NCI-H774 (cell line): Measurements from ENCODE around the gene PAPPA2.

Experiments
- DNase-seq: peaks from one replicate; lab custom pipeline; 2025; lab: John Stamatoyannopoulos, UW

PAPPA2 gene

DNA sequence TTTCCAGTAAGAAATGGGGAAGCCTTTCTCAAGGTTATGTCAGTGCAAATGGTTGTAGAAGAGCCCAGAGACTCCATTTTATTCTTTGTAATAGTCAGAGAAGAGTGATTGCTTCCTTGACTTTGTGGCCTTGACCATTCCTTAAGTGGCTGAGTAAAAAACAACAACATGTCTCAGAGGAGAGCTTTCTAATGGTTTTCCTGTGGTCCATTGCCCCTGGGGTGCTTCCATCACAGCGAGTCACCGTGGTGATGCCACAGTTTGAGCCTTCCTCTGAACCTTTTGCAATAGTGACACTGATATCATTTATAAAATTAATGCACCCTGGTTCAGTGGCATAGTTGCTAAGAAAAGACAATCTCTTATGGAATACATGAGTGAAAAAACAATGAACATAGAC is 38.6 kb downstream of the PAPPA2 start:
- DNase-seq, result no peak

DNA sequence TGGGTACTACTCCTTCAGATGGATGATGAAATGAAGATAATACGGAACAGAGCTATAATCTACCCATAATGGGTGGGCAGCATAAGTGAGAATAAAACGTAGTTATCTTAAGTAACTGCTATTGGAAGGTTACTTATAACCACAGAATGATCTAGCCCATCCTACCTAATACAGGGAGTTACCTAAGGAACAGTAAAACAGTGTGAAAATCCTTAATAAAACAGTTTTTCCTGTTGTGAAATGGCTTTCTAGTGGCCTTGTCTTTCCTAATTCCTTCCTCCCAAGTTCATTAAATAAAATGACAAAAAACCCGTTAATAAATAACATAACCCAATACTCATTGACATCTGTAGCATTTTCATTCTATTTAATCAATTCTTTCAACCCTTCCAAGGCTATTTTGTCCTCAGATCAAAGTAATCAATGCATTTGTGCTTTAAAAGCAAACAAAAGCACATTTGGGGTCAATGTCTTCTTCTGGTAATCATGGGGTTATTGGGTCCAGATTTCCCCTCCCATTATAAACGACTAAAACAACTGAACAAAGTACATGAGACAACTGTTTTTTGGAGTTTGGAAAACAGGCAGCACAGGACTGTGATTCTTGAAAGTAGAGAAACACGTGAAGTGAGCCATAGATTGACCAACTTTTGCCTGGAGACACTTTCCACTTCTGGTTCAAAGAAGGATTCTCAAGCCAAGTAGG is 42.0 kb downstream of the PAPPA2 start:
- no peak for DNase-seq

DNA sequence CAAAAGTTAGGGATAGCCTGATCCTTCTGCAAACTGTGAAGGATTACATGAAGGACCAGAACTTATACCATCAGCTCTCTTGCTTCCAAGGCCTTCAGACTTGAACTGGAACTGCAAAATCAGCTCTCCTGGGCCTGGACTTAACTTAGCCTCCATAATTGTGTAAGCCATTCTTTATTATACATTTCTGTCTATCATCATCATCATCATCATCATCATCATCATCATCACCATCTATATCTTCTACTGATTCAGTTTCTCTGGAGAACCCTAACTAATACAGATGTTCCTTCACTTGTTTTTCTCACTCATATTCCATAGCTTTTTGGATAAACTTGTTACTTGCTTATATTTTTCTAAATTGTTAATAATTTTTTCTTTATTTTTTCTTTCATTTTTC is 50.0 kb downstream of the PAPPA2 start:
- no peak for DNase-seq

DNA sequence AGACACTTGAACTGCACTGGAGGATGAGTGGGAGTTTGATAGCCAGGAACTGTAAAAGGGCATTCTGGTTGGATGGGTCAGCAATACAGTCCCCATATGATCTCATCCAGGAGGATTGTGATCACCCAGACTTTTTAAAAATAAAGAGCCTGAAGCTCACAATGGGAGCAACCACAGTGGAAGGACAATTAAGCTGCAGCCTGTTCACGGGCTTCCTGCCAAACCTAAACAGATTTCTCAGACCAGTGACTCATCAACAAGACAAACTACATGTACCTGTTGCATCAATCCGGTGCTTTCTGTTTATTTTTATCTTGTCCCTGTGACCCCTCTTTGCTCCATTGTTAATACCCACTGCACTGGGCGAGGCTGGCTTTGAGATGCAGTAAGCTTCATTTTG is 52.3 kb downstream of the PAPPA2 start:
- no peak for DNase-seq

DNA sequence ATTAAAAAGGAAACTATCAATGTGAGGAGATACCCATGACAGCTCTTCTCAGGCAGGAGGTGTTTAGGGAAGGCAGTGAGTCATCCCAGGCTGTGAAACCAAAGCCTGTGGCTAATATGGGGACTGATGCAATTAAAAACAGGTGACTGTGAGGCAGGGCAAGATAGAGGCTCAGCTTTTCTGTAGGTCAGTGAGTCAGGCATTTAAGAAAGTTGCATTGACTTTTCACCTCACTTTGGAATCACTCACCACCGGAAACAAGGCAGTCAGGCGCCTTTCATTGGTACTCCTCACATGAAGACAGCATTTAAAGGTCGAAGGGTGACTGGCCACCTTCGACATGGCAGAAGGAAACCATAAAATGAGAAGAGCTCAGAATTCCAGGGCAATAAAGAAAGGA is 54.5 kb downstream of the PAPPA2 start:
- DNase-seq, result no peak

DNA sequence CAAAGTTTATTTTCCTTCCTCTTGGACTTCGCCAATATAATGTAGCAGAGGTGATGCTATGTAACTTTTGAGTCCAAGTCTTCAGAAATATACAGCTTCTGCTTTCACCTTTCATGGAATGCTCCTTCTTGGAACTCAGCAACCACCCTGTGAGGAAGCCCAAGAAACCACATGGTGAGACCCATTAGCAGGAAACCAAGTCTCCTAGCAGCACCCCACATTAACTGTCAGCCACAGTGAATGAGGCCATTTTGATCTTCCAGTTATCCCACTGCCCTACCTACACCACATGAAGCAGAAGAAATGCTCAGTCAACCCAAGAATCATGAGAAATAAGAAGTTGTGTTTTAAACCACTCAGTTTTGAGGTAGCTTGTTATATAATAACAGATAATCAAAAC is 58.2 kb downstream of the PAPPA2 start:
- no peak for DNase-seq

DNA sequence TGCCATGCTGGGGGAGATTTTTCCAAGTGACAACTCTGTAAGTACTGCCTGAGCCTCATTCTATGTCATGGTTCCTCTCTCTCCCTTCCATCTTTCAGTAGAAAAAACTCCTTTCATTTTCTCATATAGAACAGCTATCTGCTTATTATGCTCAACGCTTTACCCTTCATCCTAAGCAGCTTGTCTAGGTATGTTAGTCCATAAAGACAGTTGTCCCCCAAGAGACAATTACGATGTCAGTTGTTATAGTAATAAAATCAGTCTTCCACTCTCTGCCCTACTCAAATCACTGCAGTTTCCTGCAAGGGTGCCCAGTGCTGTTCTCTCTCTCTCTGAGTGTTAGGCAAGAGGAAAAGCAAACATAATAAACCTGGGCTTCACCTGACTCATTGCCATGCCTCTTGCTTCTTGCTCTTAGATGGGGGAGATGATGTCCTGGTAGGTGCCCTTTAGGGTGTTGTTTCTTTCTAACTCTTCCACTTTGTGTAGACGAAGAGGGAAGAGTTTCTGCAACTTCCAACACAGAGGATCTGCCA is 59.4 kb downstream of the PAPPA2 start:
- no peak for DNase-seq

DNA sequence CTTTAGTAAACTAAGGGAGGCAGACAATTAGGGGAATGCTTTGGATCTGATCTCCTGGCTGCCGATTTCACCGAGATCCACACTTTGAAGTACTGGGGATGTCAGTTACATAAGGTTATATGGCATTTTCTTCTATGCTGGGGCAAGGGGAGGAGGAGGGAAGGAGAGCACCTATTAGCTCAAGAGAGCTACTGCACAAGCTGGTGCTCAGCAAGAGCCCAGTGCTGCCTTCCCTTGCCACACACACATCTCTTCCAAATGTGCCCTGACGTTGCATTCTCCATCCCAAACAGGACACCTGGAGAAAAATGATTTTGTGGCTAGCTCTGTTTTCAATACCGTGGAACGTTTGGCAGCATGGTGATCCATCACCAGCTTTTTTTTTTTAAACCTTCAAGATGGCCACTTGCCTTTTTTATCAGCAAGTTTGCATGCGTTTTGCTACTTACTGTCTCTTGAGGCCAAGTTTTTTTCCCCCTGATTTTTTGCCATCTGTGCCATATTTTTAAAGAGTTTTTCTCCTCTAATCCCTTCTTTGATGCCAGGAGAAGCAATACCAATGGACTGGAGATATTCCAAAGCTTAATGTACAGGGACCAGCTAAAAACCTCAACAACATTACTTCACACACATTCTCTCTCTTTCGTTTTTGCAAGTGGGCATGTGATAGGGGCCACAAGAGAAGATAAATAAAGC is 66.6 kb downstream of the PAPPA2 start:
- no peak for DNase-seq

DNA sequence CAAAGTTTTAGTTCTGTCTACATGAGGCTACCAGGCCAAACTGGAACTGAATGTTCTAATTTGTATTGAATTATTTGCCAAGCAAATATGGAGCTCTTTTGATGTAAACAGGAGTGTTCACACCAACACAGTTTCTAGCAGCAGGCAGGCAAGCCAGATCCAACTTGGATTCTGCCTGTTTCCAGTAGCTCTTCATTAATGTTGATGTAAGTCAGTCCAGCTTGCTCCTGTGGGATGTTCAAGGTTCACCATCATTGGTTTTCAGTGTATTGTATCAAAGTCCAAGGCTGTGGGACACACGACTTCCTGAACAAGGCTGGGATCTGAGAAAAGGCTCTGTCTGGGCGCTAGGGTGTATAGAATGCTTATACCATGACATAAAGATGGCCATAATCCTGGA is 68.1 kb downstream of the PAPPA2 start:
- DNase-seq, result no peak

DNA sequence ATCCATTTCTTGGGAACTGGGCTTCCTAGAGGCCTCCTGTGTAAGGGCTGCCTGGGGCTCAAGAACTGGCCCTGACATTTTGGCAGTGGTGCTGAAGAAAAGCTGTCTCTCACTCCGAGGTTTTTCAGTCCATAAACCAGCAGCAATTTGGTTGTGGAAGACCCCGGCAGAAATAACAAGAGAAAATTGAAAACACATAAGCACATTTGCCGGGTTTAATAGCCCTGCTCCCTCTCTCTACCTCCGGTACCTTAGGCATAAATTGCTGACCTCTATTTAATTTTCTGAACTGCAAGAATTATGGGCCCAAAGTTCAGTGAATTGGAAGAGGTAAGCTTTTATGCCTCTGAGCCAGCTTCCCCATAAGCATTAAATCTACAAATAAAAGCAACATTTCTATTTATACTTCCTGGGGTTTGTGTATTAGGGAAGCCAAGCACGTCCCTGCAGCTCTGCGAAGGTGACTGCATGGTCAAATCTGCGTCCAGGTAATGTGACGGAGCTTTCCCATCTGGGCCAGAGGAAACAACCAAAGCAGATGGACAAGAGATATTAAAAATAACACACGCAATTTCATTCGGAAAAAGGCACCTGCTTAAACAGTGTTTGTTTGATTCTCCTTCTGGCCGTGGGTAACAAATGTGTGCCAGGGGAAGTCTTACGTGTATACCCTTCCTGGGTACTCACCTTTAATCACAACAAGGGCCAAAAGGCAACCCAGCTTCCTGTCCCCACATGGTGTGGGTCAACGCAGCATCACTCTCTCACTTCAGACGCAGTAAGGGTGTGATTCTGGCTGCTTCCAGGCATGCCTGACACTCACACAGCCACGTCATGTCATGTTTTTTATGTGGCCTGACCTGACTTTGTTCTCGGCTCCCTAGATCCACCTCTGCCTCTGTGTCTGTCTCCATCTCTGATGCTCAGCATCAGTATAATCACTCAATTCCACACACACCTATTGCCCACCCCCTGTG is 69.2 kb downstream of the PAPPA2 start:
- no peak for DNase-seq

DNA sequence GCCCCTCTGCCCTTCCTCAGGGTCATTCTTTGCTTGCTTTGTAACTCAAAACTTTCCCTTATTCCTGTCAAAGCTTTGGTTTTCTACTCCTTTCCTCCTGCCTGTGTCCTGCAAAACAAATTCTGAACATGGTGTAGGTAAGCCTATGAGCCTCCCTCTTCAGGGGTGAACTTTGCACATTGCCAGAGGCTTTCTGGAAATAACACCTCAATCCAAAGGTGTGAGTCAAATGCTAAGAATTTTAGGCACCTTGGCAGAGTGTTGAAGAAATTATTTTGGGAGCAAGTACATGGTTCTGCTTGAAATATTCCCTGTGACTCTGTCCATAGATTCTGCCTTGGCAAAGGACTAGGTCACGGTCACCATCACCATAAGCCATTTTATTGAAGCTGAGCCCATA is 70.0 kb downstream of the PAPPA2 start:
- DNase-seq, result no peak

DNA sequence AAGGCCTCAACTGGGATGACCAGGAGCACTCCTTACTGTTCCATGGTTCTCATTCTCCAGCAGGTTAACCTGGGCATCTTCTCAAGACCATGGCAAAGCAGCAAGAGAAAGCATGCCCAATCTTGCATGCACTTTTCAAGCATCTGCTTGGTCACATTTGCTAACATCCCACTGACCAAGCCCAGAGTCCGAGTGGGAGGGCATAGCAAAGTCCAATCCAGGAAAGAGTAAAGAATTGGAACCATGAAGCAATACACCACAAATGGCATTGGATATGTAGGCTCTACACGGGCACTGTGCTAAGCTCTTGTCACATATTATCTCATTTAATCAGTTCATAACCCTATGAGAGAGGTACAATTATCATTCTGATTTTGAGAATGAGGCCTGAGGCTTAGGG is 73.6 kb downstream of the PAPPA2 start:
- no peak for DNase-seq

DNA sequence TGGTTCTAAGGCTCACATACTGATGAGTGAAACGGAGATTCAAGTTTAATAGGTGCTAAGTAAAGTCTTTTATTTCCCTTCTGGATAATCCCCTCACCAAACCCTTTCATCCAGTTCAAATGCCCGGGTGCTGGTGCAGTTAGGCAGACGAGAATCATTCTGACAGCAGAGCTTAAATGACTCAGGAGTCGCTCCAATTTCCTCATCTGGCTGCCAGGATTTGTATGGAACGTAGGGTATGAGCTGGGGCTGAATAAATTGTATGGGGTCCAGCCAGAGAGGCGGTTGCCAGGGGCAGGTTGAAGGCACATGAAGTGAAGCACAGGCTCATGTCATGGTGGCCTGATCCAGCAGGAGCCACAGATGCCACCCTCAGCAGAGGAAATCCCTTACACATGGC is 76.0 kb downstream of the PAPPA2 start:
- no peak for DNase-seq

DNA sequence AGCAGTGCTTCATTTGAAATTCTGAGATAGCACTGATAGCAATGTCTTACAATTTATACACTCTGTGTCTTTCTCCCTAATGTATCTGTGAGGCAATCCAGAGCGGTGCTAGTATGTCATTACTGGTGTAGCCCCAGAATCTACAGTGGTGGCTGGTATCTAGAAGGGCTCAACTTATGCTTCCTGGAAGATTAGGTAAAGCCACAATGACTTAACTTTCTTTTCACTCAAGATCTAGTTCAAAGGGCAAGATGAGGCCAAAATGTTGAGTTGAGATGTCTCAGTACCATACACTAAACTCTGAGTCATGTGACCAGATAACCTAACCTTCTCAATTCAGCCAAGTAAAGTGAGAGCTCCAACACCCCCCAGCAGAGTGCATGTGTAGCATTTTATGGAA is 77.5 kb downstream of the PAPPA2 start:
- no peak for DNase-seq

DNA sequence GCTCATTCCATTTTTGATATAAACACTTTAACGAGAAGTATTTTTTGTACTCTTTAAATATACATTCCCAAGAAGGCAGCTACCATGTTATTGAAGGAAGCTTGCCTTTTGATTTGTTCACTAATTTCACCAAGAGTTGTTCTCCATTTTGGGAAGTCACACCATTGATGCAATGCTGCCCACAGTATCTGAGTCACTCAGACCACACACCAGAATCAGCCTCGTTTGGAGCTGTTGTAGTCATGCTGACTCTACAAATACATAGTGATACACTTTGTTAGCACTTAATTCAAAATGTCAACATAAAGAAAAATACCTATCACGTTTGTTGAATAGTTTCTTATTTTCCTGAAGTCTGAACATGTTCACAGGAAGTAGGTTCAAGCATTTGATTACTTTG is 78.7 kb downstream of the PAPPA2 start:
- DNase-seq, result no peak

DNA sequence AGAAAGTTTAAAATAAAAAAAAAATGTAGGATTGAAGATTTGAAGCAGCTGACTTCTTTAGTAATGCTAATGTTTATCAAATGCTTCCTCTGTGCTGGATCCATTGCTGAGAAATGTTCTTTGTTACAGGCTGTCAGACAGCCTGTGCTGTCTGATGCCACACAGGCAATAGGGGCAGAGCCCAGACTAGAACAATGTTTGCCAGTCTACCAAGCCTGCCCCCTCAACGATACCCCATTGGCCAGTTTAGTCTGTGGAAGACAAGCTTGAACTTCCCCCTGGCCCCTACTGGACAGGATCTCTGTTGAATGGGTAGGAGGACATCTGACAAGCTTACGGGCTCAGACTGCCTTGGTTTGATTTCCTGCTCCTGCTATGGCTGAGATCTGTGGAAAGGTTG is 79.4 kb downstream of the PAPPA2 start:
- DNase-seq, result no peak

DNA sequence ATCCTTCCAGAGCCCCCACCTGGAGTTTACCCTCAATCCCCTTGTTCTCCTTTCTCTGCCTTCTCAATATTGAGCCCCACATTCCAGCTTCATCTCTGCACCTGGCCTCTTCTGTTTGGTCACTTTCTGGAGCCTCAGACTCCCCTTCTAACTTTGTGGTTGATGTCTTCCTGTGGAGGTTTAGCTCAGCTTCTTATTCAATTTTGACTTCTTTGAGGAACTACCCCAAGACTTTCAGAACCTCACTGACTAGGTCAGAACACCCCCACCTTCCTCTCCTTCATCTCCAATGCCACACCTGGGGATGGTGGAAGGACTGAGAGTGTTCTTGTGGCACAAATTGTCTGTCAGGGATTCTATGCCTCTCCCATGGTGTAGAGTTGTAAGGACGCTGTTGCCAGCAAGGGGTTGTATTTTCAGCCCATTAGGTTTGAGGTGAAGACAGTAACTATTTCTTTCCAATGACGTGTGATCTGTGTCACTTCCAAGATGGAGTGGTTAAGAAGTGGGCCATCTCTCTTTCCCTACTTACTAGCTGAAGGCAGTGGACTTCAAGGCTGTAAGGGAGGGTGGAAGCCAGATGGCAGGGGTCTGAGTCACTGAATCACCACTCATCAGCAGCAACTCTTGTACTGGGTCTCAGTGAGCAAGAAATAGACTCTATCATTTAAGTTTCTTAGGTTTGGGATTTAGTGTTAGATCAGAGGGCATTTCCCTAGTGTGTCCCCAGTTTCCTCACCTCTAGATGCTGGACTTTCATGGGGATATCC is 80.6 kb downstream of the PAPPA2 start:
- DNase-seq, result no peak

DNA sequence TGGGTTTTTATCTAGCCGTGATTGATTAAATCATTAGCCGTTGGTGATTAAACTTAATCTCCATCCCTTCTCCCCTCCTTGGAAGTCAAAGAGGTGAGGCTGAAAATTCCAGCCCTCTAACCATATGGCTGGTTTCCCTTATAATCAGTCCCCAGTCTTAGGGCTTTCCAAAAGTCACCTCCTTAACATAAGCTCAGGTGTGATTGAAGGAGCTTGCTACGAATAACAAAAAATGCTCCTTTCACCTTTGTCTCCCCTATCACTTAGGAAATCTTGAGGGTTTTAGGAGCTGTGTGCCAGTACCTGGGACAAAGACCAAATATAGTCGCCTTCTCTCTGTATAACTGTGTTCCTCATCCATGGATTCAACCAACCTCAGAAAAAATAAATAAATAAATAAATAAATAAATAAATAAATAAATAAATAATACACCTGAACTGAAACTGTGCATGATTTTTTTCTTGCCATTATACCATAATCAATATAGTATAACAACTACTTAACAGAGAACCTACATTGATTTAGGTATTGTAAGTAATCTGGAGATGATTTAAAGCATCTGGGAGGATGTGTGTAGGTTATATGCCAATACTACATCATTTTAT is 82.2 kb downstream of the PAPPA2 start:
- no peak for DNase-seq

DNA sequence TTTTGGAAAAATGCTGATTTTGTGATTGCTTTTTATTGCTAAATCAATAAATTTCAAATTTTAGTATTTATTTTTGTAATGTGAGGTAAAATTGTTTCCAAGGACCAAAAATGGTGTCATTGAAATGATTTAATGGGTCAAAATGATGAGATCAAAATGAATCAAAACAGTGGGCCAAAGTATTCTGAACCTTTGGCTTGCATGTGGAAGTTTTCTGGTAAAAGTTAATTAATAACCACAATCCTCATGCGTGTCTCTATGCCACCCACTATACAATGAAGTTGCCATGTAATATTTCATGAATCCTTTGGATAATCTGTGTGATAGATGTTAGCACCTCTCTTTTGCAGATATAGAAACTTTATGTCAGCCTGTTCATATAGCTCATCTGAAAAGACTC is 83.8 kb downstream of the PAPPA2 start:
- DNase-seq, result no peak

DNA sequence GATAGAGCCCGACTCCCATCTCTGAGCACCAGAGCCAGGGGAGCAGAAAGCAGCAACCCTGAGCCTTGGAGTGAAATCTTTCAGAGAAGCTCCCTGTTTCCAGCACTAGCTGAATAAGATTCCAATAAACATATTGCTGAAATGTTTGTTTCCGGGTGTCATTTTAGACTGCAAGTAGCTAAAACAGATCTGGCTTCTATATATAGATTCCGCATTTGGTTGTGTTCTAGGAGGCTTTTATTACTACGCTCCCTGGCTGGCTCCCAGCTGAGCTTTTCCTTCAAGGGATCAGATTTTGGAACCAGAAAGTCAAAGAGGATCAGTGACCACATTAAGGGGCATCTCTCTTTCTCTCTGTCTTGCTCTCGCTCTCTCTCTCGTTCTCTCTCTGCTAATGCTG is 88.2 kb downstream of the PAPPA2 start:
- no peak for DNase-seq

DNA sequence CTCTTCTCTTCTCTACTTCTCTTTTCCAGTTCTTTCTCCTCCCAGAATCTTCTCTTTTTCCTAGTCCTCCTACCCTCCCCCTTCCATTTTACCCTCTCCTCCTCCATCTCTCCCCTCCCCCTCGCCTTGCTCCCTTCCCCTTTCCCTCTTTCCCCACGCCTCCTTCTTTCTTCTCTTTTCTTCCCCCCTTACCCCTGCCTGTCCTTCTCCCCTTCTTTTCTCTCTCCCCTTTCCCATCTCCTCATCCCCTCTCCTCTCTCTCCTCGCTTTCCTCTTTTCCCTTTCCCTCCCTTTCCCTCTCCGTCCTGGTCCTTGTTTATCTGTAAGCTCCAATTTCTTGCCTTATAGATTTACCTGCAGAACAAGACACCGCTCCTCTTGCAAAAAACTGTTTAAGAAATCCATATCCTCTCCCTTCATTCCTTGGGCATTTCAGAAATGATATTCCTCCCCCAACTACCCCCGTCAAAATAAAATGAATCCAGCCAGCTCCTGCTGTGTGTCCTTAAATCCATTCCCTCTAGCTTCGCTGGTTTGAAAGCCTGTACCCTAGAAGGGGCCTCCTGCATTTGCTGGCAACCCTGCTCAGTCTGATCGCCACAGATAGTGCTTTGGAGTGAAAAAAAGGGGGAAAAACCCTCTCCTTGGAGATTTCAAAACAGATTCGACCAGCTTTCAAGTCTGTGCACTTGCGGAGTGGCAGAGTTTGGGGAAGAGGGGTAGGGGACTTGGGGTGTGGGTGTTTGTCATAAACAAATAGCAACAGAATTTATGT is 89.4 kb downstream of the PAPPA2 start:
- DNase-seq, result no peak
